Pancreas (tissue), 10 donors: Measurements from ENCODE around the gene KCNQ4. TPM values are rescaled to one million over a fixed set of nuclear protein-coding genes. Genes with fewer than 3 reads are reported as not detected.

Experiments
- ATAC-seq, 4 donors: fragments of 200-7000 bp; cut with Tn5 transposase; one replicate each; pipeline versions ENCODE4 v1.8.0 to v1.9.1; 2020; ENCODE audit warnings: mild to moderate bottlenecking in 4 of 4, moderate library complexity in 4 of 4
- DNase-seq, 6 donors: peaks; one replicate each; pipeline ENCODE4 v3.0.0-alpha.2; 2020
- FAIRE-seq: peaks from 2 replicates; lab custom pipeline; 2012; peaks lifted over from hg19 to GRCh38; lab: Jason Lieb, UNC
- H3K27ac ChIP-seq, 4 donors: fragments of 200-600 bp; sonication (generic); 1 replicate in 3 of 4; 2 replicates in 1 of 4; pipeline versions ENCODE4 v1.5.0 to v1.8.0; 2020
- H3K27me3 ChIP-seq, 4 donors: fragments of 200-600 bp; one replicate each; pipeline ENCODE4 v1.8.0; 2021
- H3K36me3 ChIP-seq, 3 donors: fragments of 200-600 bp; sonication (generic) in 1 of 3; one replicate each; pipeline versions ENCODE4 v1.5.0 to v1.8.0; 2020 to 2021
- H3K4me1 ChIP-seq, 3 donors: fragments of 200-600 bp; one replicate each; pipeline ENCODE4 v1.8.0; 2021
- H3K4me3 ChIP-seq, 4 donors: fragments of 200-600 bp; sonication (generic) in 2 of 4; one replicate each; pipeline versions ENCODE4 v1.5.0 to v1.8.0; 2020 to 2021
- H3K9me3 ChIP-seq, 4 donors: fragments of 200-600 bp; one replicate each; pipeline ENCODE4 v1.8.0; 2021
- WGBS, 2 donors: extraction: QIAGEN DNeasy Blood & Tissue Kit; methylation state at CpG; one replicate each; pipeline ENCODE4 v1.1.7; 2013; 5-methylcytosine and 5-hydroxymethylcytosine counted together
- intact Hi-C, 3 donors: fragments of 100-400 bp; cut with DNase I; formaldehyde crosslinking; loops; one replicate each; pipeline versions ENCODE4 v1.11.1 to v1.14.2; 2022
- polyA plus RNA-seq, 2 donors: library from polyadenylated mRNA; stranded (reverse); fragments of 200-250 nt; gene quantifications; one replicate each; pipeline ENCODE4 v1.2.3, GENCODE V29; 2013
- total RNA-seq, 6 donors: library from RNA; stranded (reverse); fragmentation: NEBNext Ultra II Directional in 4 of 6; extraction: Animal tissue kit (Norgen Biotek cat#: 25700) in 4 of 6; gene quantifications; one replicate each; pipeline versions ENCODE4 v1.2.1 to v1.2.4, GENCODE V29; 2021 to 2023
- TF ChIP-seq, protein P1 (sequence below), 4 donors: fragments of 200-600 bp; sonication (generic) in 3 of 4; IDR thresholded peaks; one replicate each; pipeline versions ENCODE4 v1.5.0 to v1.8.0; 2021; ENCODE audit warnings: antibody characterized with exemption in 4 of 4
- donor health status: healthy with polysubstance abuse.
- donor health status: DM: no; HTN: no; CAD: no; lungs with moderate emphysema.
- donor health status: DM: no; HTN: no; CAD: no.
- donor health status: control.
- donor health status: control.
- donor health status: Bipolar disorder and iron deficiency.
- donor health status: DM: yes; HTN: yes; CAD: no.
- donor health status: DM: no; HTN: no; CAD: no.
- donor health status: DM: no; HTN: no; CAD: no.
- donor health status: DM: yes; HTN: yes; CAD: no.

Gene KCNQ4
- total and polyA plus RNA-seq, 8 donors: 0.35 to 6.5 (median 1.3) TPM

DNA sequence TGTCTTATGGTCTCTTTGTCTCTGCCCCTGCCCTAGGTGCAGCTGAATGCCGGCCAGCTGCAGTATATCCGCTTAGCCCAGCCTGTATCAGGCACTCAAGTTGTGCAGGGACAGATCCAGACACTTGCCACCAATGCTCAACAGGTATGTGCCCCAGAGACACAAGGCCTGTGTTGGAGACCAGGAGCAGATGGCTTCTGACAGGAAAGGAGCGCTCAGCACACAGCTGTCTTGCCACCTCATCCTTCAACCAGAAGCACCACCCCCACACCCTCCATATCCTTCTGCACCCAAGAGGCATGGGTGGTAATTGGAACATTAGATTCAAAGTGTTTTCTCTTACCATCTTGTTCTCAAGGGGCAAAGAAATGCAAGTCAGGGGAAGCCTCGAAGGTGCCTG is 17.0 kb upstream of the KCNQ4 start:
- intact Hi-C loops: no loop called here
- no peak overlapping the region for H3K27ac ChIP-seq
- no peaks in the 10 kb centered on the region for H3K9me3 ChIP-seq
- no peak for FAIRE-seq
- TF ChIP-seq, protein P1, sequence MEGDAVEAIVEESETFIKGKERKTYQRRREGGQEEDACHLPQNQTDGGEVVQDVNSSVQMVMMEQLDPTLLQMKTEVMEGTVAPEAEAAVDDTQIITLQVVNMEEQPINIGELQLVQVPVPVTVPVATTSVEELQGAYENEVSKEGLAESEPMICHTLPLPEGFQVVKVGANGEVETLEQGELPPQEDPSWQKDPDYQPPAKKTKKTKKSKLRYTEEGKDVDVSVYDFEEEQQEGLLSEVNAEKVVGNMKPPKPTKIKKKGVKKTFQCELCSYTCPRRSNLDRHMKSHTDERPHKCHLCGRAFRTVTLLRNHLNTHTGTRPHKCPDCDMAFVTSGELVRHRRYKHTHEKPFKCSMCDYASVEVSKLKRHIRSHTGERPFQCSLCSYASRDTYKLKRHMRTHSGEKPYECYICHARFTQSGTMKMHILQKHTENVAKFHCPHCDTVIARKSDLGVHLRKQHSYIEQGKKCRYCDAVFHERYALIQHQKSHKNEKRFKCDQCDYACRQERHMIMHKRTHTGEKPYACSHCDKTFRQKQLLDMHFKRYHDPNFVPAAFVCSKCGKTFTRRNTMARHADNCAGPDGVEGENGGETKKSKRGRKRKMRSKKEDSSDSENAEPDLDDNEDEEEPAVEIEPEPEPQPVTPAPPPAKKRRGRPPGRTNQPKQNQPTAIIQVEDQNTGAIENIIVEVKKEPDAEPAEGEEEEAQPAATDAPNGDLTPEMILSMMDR (IDR thresholded peaks at IDR 0.05): no peak
- WGBS, 2 donors: 96% methylated on average over 4 of the region's 4 CpGs
- no peak overlapping the region for H3K4me3 ChIP-seq
- DNase-seq: no peak
- no peaks in the 10 kb centered on the region for H3K4me1 ChIP-seq
- no peak for ATAC-seq
- peaks cover 0 to 61% (median 8%) of the 10 kb centered on the region in 3 donors for H3K36me3 ChIP-seq
- H3K27me3 ChIP-seq: no peaks in the 10 kb centered on the region

DNA sequence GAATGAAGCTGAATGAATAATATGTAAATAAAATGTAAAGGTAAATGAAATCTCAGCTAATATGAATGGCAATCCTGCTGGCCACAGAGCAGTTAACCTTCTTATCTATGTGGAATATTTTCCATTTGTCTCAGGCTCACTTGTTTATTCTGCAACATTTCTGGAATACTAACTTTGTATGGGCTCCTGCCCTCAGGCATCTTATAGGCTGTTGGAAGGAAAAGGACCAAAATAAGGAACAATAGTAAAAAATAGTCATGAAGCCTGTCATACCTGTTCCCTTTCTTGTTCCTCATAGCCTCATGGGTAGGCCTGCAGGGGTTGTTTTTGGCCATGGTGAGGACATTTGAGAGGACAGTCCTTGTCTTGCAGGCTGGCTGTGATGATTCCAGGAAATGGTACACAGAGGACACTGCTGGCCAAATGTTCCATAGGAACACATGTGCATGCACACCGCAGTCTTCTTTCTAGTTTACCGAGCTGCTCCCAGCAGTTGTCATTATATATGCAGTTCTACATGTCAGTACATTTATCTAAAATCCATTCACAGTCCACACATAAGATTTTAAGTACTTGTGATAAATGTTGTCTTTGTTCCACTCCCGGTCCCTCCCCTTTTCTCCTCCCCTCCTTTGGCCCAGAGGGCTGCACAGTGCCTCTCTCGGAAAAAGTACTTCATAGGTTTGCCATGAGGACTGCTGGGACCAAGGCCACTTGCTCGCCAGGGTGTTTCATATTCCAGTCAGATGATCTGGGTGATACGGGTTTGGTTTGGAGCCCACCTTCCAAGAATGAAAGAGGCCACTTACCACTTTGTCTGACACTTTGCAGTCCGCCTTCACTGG is 15.2 kb upstream of the KCNQ4 start:
- Histone ChIP-seq H3K9me3 (no peaks in the 10 kb centered on the region), H3K4me3 (no peak overlapping the region), H3K27me3 (no peaks in the 10 kb centered on the region), H3K4me1 (no peaks in the 10 kb centered on the region), H3K27ac (no peak overlapping the region), H3K36me3 (peaks cover 0 to 57% (median 8%) of the 10 kb centered on the region in 3 donors)
- DNase-seq (no peak), FAIRE-seq (no peak), ATAC-seq (no peak)
- TF ChIP-seq, protein P1 (IDR thresholded peaks at IDR 0.05): no peak
- intact Hi-C loops: no loop called here
- 83 to 84% methylated on average over 7 of the region's 7 CpGs for WGBS, 2 donors

DNA sequence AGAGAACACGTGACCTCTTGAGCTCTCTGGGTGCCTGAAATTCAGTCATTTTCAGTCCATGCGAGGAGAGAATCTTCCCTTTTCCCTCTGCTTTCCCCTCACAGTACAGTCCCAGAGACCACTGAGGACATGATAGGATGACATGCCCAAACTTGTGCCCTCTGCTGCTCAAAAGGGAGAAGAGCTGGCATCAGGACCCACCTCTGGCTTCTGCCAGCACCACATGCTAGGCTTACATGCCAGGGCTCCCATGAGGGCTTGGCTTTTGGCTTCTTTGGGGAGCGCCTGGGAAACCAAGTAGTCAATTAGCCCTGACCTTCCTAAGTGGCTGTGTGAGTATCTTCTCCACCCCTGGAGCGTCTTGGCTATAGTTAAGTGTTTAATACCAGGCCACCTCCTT is 13.8 kb upstream of the KCNQ4 start:
- WGBS, 2 donors: 91 to 94% methylated on average over 4 of the region's 4 CpGs
- intact Hi-C loops: no loop called here
- TF ChIP-seq, protein P1 (IDR thresholded peaks at IDR 0.05): no peak
- peaks cover 0 to 44% (median 8%) of the 10 kb centered on the region in 3 donors for H3K36me3 ChIP-seq
- no peak overlapping the region for H3K27ac ChIP-seq
- FAIRE-seq (no peak), ATAC-seq (no peak), DNase-seq (no peak)
- H3K9me3 ChIP-seq: no peaks in the 10 kb centered on the region
- H3K4me3 ChIP-seq: no peak overlapping the region
- H3K27me3 ChIP-seq: no peaks in the 10 kb centered on the region
- H3K4me1 ChIP-seq: no peaks in the 10 kb centered on the region

DNA sequence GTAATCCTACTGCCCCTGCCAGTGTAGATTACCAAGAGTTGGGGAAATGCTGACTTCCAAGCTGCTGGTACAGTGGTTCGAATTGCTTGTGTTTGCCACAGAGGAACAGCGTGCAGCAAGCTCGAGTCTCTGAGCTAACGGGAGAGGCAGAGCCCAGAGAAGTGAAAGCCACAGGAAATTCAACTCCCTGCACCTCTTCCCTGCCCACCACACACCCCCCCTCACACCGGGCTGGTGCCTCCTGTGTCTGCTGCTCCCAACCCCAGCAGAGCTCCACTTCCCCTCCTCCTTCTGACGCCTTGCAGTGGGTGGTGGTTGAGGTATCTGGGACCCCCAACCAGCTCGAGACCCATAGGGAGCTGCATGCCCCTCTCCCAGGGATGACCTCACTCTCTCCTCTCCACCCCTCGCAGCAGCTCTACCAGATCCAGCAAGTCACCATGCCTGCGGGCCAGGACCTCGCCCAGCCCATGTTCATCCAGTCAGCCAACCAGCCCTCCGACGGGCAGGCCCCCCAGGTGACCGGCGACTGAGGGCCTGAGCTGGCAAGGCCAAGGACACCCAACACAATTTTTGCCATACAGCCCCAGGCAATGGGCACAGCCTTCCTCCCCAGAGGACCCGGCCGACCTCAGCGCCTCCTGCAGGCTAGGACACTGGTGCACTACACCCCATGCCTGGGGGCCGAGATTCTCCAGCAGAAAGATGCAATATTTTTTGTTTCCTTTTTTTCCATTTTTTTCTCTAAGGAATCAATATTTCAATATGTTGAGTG is 13.1 kb upstream of the KCNQ4 start:
- no peaks in the 10 kb centered on the region for H3K9me3 ChIP-seq
- no peak for DNase-seq
- ATAC-seq: no peak
- H3K4me1 ChIP-seq: no peaks in the 10 kb centered on the region
- H3K27me3 ChIP-seq: no peaks in the 10 kb centered on the region
- TF ChIP-seq, protein P1 (IDR thresholded peaks at IDR 0.05): no peak
- no peak overlapping the region for H3K27ac ChIP-seq
- no peak for FAIRE-seq
- WGBS, 2 donors: 84 to 86% methylated on average over 18 of the region's 18 CpGs
- H3K4me3 ChIP-seq: no peak overlapping the region
- peaks cover 0 to 37% (median 8%) of the 10 kb centered on the region in 3 donors for H3K36me3 ChIP-seq
- intact Hi-C loops: no loop called here
